CD14-positive monocyte (primary cell): ENCODE results near the gene MEMO1. TPM values are rescaled to one million over a fixed set of nuclear protein-coding genes. Genes with fewer than 3 reads are reported as not detected.

ENCODE experiments used
- DNase-seq, 3 donors: peaks; one replicate each; pipeline ENCODE4 v3.0.0-alpha.2; 2011 to 2022
- H2AFZ ChIP-seq: 2 replicates; pipeline ENCODE4 v1.6.0; 2012; ENCODE audit warnings: mild to moderate bottlenecking, low read depth, low read length, inconsistent platforms; ENCODE audit not compliant: insufficient read depth, poor library complexity, severe bottlenecking
- H3K27ac ChIP-seq, 2 donors: 1 replicate in 1 of 2; 2 replicates in 1 of 2; pipeline ENCODE4 v1.5.1; 2012 to 2013; ENCODE audit warnings: low read length in 2 of 2, control low read depth in 1 of 2, inconsistent platforms in 1 of 2, low read depth in 1 of 2, mild to moderate bottlenecking in 1 of 2
- H3K27me3 ChIP-seq, 2 donors: one replicate each; pipeline versions ENCODE4 v1.6.0 to v1.6.1; 2011 to 2013; ENCODE audit warnings: low read length in 2 of 2; ENCODE audit not compliant: control insufficient read depth in 2 of 2, insufficient read depth in 2 of 2
- H3K36me3 ChIP-seq, 2 donors: replicated peaks in 1 of 2; 1 replicate in 1 of 2; 2 replicates in 1 of 2; pipeline versions ENCODE4 v1.5.1 to v1.6.1; 2012 to 2013; ENCODE audit warnings: low read length in 2 of 2, control low read depth in 1 of 2, inconsistent platforms in 1 of 2, mild to moderate bottlenecking in 1 of 2; ENCODE audit not compliant: insufficient read depth in 2 of 2, control insufficient read depth in 1 of 2
- H3K4me1 ChIP-seq, 2 donors: 1 replicate in 1 of 2; 2 replicates in 1 of 2; pipeline versions ENCODE4 v1.5.1 to v1.6.1; 2012 to 2013; ENCODE audit warnings: low read length in 2 of 2, control low read depth in 1 of 2, inconsistent platforms in 1 of 2, mild to moderate bottlenecking in 1 of 2, moderate library complexity in 1 of 2; ENCODE audit not compliant: insufficient read depth in 2 of 2, control insufficient read depth in 1 of 2
- H3K4me2 ChIP-seq: replicated peaks from 2 replicates; pipeline ENCODE3; 2012; ENCODE audit warnings: low read length, moderate library complexity, mild to moderate bottlenecking; ENCODE audit not compliant: poor library complexity, severe bottlenecking; ENCODE audit errors: extremely low read depth
- H3K4me3 ChIP-seq, 3 experiments: fragments of 200-600 bp in 1 of 3; sonication (generic) in 1 of 3; replicated peaks in 1 of 3; 1 replicate in 2 of 3; 2 replicates in 1 of 3; pipeline ENCODE4 v1.5.1; 2011 to 2013; ENCODE audit warnings: low read length in 3 of 3, mild to moderate bottlenecking in 3 of 3, control low read depth in 2 of 3, low read depth in 2 of 3, inconsistent platforms in 1 of 3, moderate library complexity in 1 of 3
- H3K79me2 ChIP-seq: 2 replicates; pipeline ENCODE4 v1.6.0; 2012; ENCODE audit warnings: mild to moderate bottlenecking, control low read depth, inconsistent platforms, low read length, moderate library complexity; ENCODE audit not compliant: insufficient read depth
- H3K9ac ChIP-seq: 2 replicates; pipeline ENCODE4 v1.6.0; 2017; ENCODE audit warnings: low read length, mild to moderate bottlenecking; ENCODE audit not compliant: insufficient read depth, poor library complexity, severe bottlenecking
- H3K9me3 ChIP-seq, 2 donors: replicated peaks in 1 of 2; 1 replicate in 1 of 2; 2 replicates in 1 of 2; pipeline versions ENCODE4 v1.5.1 to v1.6.1; 2012 to 2013; ENCODE audit warnings: low read length in 2 of 2, control low read depth in 1 of 2; ENCODE audit not compliant: control insufficient read depth in 1 of 2, insufficient read depth in 1 of 2
- H4K20me1 ChIP-seq: 2 replicates; pipeline ENCODE4 v1.6.0; 2012; ENCODE audit warnings: mild to moderate bottlenecking, low read length, control low read depth, moderate library complexity; ENCODE audit not compliant: insufficient read depth
- H3K27ac Mint-ChIP-seq, 7 donors: one replicate each; pipeline ENCODE4 v1.8.0; 2020; ENCODE audit warnings: mild to moderate bottlenecking in 7 of 7, mixed read lengths in 7 of 7, moderate library complexity in 6 of 7, inconsistent platforms in 2 of 7
- H3K27me3 Mint-ChIP-seq, 3 donors: one replicate each; pipeline ENCODE4 v1.8.0; 2021 to 2022; ENCODE audit warnings: low read depth in 3 of 3, mild to moderate bottlenecking in 3 of 3, mixed read lengths in 3 of 3, moderate library complexity in 3 of 3, inconsistent platforms in 1 of 3
- H3K36me3 Mint-ChIP-seq, 2 donors: one replicate each; pipeline ENCODE4 v1.8.0; 2020; ENCODE audit warnings: mixed read lengths in 2 of 2, inconsistent platforms in 1 of 2, mild to moderate bottlenecking in 1 of 2
- H3K4me1 Mint-ChIP-seq: one replicate; pipeline ENCODE4 v1.8.0; 2020; ENCODE audit warnings: mild to moderate bottlenecking, mixed read lengths
- H3K4me3 Mint-ChIP-seq, 2 donors: one replicate each; pipeline ENCODE4 v1.8.0; 2020; ENCODE audit warnings: mild to moderate bottlenecking in 2 of 2, mixed read lengths in 2 of 2, moderate library complexity in 1 of 2
- H3K9me3 Mint-ChIP-seq, 7 donors: one replicate each; pipeline ENCODE4 v1.8.0; 2020 to 2022; ENCODE audit warnings: mixed read lengths in 7 of 7, mild to moderate bottlenecking in 6 of 7, moderate library complexity in 6 of 7, inconsistent platforms in 2 of 7
- CTCF ChIP-seq: fragments of 200-600 bp; IDR thresholded peaks from one replicate; pipeline ENCODE4 v1.8.0; 2022; ENCODE audit warnings: antibody characterized with exemption, mild to moderate bottlenecking
- WGBS: methylation state at CpG from one replicate; pipeline ENCODE4 v1.1.5; 2013; ENCODE audit warnings: missing lambda C conversion rate; ENCODE audit not compliant: insufficient coverage; 5-methylcytosine and 5-hydroxymethylcytosine counted together
- intact Hi-C, 2 donors: fragments of 100-400 bp; cut with micrococcal nuclease; formaldehyde crosslinking; loops; one replicate each; pipeline versions ENCODE4 v1.15.0 to v1.15.1; 2023
- polyA plus RNA-seq, 3 donors: library from polyadenylated mRNA; depleted of rRNA in 1 of 3; unstranded in 2 of 3; stranded (reverse) in 1 of 3; fragments of 300-500 nt in 2 of 3; fragments of >200 nt in 1 of 3; fragmentation: Illumina TruSeq in 2 of 3; gene quantifications; 1 replicate in 2 of 3; 2 replicates in 1 of 3; pipeline ENCODE4 v1.2.3, GENCODE V29; 2012 to 2021

The MEMO1 gene
- polyA plus RNA-seq, 3 donors, result 49.5 to 63.7 (median 57.0) TPM

- Histone ChIP-seq H3K4me1 (no peaks in the 10 kb centered on the region), H2AFZ (no peak overlapping the region), H3K36me3 (no peaks in the 10 kb centered on the region), H3K4me2 (no peak overlapping the region), H3K27ac (no peak overlapping the region), H3K27me3 (no peaks in the 10 kb centered on the region), H4K20me1 (no peaks in the 10 kb centered on the region), H3K79me2 (no peaks in the 10 kb centered on the region), H3K9me3 (no peaks in the 10 kb centered on the region), H3K4me3 (no peak overlapping the region), H3K9ac (no peak overlapping the region)
- no peak for DNase-seq
- Mint-ChIP-seq H3K4me1 (no peaks in the 10 kb centered on the region), H3K4me3 (no peak overlapping the region), H3K27ac (no peak overlapping the region), H3K36me3 (no peaks in the 10 kb centered on the region), H3K9me3 (no peaks in the 10 kb centered on the region), H3K27me3 (peaks cover 0 to 2% (median 1%) of the 10 kb centered on the region in 3 donors)
- no peak for TF ChIP-seq CTCF
- intact Hi-C loops, result no loop called here
- WGBS, result 98% methylated on average over 5 of the region's 11 CpGs
These were observed 41.1 kb upstream of the MEMO1 start for GRCh38 chr2:32051836-32052439.

- DNase-seq, result no peak
- WGBS, result no CpG with 5 or more reads among the region's 7 CpGs
- Mint-ChIP-seq H3K27me3 (peaks cover 0 to 2% (median 0%) of the 10 kb centered on the region in 3 donors), H3K4me3 (no peak overlapping the region), H3K4me1 (peaks cover 11% of the 10 kb centered on the region), H3K36me3 (no peaks in the 10 kb centered on the region), H3K9me3 (no peaks in the 10 kb centered on the region), H3K27ac (no peak overlapping the region)
- Histone ChIP-seq H3K27ac (no peak overlapping the region), H3K36me3 (no peaks in the 10 kb centered on the region), H3K9me3 (no peaks in the 10 kb centered on the region), H3K4me3 (no peak overlapping the region), H4K20me1 (no peaks in the 10 kb centered on the region), H3K4me2 (no peak overlapping the region), H2AFZ (no peak overlapping the region), H3K9ac (no peak overlapping the region), H3K27me3 (no peaks in the 10 kb centered on the region), H3K4me1 (peaks cover 8 to 11% of the 10 kb centered on the region in 2 donors), H3K79me2 (peaks cover 12% of the 10 kb centered on the region)
- intact Hi-C loops, result no loop called here
- no peak for TF ChIP-seq CTCF
These were observed 32.8 kb upstream of the MEMO1 start for GRCh38 chr2:32043561-32043960.
